Stomach (tissue), 9 donors: Measurements from ENCODE around the gene ACTN4. TPM values are rescaled to one million over a fixed set of nuclear protein-coding genes. Genes with fewer than 3 reads are reported as not detected.

Experiments used
- DNase-seq, 2 donors: peaks; one replicate each; pipeline versions ENCODE4 v3.0.0 to v3.0.0-alpha.2; 2013 to 2019
- H3K27ac ChIP-seq, 5 donors: fragments of 200-600 bp in 4 of 5; sonication (generic) in 4 of 5; one replicate each; pipeline ENCODE4 v1.5.1; 2013 to 2019; ENCODE audit warnings: mild to moderate bottlenecking in 1 of 5, moderate library complexity in 1 of 5
- H3K27me3 ChIP-seq, 3 donors: fragments of 200-600 bp; sonication (generic); one replicate each; pipeline ENCODE4 v1.5.1; 2017 to 2019; ENCODE audit warnings: mixed run types in 1 of 3
- H3K36me3 ChIP-seq, 4 donors: fragments of 200-600 bp; sonication (generic); 1 replicate in 3 of 4; 2 replicates in 1 of 4; pipeline ENCODE4 v1.5.1; 2016 to 2019
- H3K4me1 ChIP-seq, 4 donors: fragments of 200-600 bp; sonication (generic); one replicate each; pipeline ENCODE4 v1.5.1; 2016 to 2019
- H3K4me3 ChIP-seq, 4 donors: fragments of 200-600 bp; sonication (generic) in 3 of 4; one replicate each; pipeline ENCODE4 v1.5.1; 2016 to 2019; ENCODE audit warnings: mild to moderate bottlenecking in 1 of 4
- H3K9me3 ChIP-seq, 4 donors: fragments of 200-600 bp; sonication (generic); one replicate each; pipeline ENCODE4 v1.5.1; 2016 to 2019
- EP300 ChIP-seq: sonication (generic); formaldehyde crosslinking; IDR thresholded peaks from one replicate; pipeline ENCODE4 v1.6.1; 2017; ENCODE audit warnings: antibody characterized with exemption
- POLR2A ChIP-seq, 4 donors: fragments of 450-650 bp; IDR thresholded peaks; one replicate each; pipeline ENCODE4 v1.6.1; 2016; ENCODE audit warnings: antibody characterized with exemption in 4 of 4, control low read depth in 2 of 4, mild to moderate bottlenecking in 1 of 4, moderate library complexity in 1 of 4
- POLR2AphosphoS5 ChIP-seq, 3 donors: sonication (generic); formaldehyde crosslinking; IDR thresholded peaks; one replicate each; pipeline ENCODE4 v1.6.1; 2016; ENCODE audit warnings: antibody characterized with exemption in 3 of 3
- WGBS, 5 donors: extraction: QIAGEN DNeasy Blood & Tissue Kit in 3 of 5; methylation state at CpG; one replicate each; pipeline versions ENCODE4 v1.1.5 to v1.1.7; 2013 to 2018; 5-methylcytosine and 5-hydroxymethylcytosine counted together
- intact Hi-C: fragments of 100-400 bp; cut with DNase I; formaldehyde crosslinking; loops from one replicate; pipeline ENCODE4 v1.15.1; 2023; ENCODE audit warnings: low total_unique reads
- polyA plus RNA-seq, 3 donors: library from polyadenylated mRNA; stranded (reverse); fragments of 200-250 nt; gene quantifications; one replicate each; pipeline ENCODE4 v1.2.3, GENCODE V29; 2013
- total RNA-seq, 5 donors: library from RNA; depleted of rRNA; stranded (reverse); fragments of >200 nt; gene quantifications; one replicate each; pipeline versions ENCODE4 v1.1.0 to v1.2.3, GENCODE V29; 2014 to 2016
- TF ChIP-seq, protein P1 (sequence below), 7 experiments: fragments of 450-650 bp in 4 of 7; fragments of 200-600 bp in 3 of 7; sonication (generic) in 3 of 7; IDR thresholded peaks; one replicate each; pipeline ENCODE4 v1.5.1; 2016 to 2019; ENCODE audit warnings: antibody characterized with exemption in 7 of 7, control low read depth in 2 of 7, mild to moderate bottlenecking in 1 of 7
- donor health status: healthy with polysubstance abuse.
- donor health status: Bipolar disorder and iron deficiency.
- donor health status: healthy.

Gene ACTN4
- total and polyA plus RNA-seq, 8 donors: 55.3 to 343 (median 261) TPM

DNA sequence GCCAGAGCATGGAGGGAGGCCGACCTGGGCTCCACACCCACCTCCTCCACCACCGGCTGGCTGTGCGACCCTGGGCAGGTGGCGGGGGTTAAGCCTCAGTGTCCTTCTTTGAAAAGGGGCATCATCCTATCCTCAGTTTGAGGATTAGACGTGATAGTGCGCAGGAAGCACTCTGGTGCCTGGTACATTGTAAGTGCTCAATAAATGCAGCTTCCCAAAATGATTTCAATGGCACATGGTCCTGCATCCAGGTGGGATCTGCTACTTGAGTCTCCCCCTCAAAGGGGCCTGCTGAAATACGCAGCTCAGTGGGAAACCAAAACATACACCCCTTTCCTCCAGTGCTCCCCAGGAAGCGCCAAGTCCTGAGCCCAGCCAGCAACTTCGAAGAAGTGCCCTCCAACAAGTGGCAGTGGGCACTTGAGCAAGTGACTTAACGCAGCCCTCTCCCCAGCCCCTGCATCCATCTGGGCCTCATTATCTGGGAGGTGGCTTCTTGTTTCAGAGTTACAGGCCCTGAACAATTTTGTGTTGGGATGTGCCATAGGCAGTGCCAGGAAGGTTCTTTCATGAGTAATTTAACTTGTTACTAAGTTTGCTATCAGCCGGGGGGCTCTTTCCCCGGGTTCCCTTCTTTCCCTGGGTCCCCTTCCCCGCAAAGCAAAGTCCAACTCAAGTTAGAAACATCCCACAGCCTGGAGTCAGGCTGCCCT, 17.9 kb downstream of the ACTN4 start:
- Histone ChIP-seq H3K4me3 (no peak overlapping the region), H3K27ac (peak overlapping the region; percentile 58 to 99 (median 96)), H3K9me3 (no peaks in the 10 kb centered on the region), H3K4me1 (peaks cover 98 to 100% (median 100%) of the 10 kb centered on the region in 4 donors), H3K27me3 (no peaks in the 10 kb centered on the region), H3K36me3 (peaks cover 0 to 17% (median 3%) of the 10 kb centered on the region in 4 donors)
- TF ChIP-seq POLR2AphosphoS5 (IDR thresholded peaks at IDR 0.05) (no peak), POLR2A (IDR thresholded peaks at IDR 0.05) (no peak), EP300 (no peak)
- TF ChIP-seq, protein P1, sequence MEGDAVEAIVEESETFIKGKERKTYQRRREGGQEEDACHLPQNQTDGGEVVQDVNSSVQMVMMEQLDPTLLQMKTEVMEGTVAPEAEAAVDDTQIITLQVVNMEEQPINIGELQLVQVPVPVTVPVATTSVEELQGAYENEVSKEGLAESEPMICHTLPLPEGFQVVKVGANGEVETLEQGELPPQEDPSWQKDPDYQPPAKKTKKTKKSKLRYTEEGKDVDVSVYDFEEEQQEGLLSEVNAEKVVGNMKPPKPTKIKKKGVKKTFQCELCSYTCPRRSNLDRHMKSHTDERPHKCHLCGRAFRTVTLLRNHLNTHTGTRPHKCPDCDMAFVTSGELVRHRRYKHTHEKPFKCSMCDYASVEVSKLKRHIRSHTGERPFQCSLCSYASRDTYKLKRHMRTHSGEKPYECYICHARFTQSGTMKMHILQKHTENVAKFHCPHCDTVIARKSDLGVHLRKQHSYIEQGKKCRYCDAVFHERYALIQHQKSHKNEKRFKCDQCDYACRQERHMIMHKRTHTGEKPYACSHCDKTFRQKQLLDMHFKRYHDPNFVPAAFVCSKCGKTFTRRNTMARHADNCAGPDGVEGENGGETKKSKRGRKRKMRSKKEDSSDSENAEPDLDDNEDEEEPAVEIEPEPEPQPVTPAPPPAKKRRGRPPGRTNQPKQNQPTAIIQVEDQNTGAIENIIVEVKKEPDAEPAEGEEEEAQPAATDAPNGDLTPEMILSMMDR (IDR thresholded peaks at IDR 0.05): no peak
- intact Hi-C loops: no loop called here
- 64 to 72% (median 68%) methylated on average over 12 to 13 of the region's 13 CpGs for WGBS, 5 donors
- no peak for DNase-seq

DNA sequence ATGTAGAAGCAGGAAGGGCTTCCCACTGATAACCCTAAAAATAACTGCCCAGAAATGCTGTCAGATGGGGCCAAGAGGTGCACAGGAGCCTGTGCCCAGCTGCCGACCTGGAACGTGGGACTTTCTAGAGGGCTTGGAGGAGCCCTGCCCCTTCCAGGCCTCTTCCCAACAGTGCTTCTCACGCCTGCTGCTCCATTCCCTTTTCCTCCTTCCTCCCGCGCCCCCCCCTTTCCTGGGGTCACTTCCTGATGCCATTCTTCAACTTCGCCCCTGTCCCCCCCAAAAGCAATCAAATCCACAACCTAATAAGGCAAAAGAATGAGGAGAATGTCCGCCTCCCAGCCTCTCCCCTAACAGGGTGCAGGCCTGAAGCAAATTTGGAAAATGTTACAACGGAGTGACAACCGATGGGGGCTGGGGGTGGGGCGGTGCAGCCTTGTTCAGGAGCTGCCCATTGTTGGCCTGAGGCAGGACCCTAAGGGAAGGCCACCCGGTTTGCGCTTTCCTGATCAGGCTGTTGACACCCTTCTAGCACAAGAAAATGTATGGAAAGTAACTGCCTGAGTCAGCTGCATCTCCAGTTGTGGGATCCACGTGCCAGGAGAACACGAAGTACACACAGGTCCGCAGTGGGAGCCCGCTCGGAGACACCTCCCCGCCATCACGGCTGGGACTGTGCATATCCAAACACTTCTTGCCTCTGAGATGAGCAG, 18.7 kb downstream of the ACTN4 start:
- Histone ChIP-seq H3K4me3 (no peak overlapping the region), H3K4me1 (peaks cover 98 to 100% (median 100%) of the 10 kb centered on the region in 4 donors), H3K27ac (peak overlapping the region; percentile 58 to 99 (median 96)), H3K9me3 (no peaks in the 10 kb centered on the region), H3K27me3 (no peaks in the 10 kb centered on the region), H3K36me3 (peaks cover 0 to 10% (median under 1%) of the 10 kb centered on the region in 4 donors)
- intact Hi-C loops: no loop called here
- TF ChIP-seq POLR2AphosphoS5 (IDR thresholded peaks at IDR 0.05) (peak in 2 of 3 donors; percentile 41 to 49), POLR2A (IDR thresholded peaks at IDR 0.05) (no peak)
- 38 to 49% (median 42%) methylated on average over 18 to 19 of the region's 19 CpGs for WGBS, 5 donors
- DNase-seq: peak in 1 of 2 donors; percentile 86

DNA sequence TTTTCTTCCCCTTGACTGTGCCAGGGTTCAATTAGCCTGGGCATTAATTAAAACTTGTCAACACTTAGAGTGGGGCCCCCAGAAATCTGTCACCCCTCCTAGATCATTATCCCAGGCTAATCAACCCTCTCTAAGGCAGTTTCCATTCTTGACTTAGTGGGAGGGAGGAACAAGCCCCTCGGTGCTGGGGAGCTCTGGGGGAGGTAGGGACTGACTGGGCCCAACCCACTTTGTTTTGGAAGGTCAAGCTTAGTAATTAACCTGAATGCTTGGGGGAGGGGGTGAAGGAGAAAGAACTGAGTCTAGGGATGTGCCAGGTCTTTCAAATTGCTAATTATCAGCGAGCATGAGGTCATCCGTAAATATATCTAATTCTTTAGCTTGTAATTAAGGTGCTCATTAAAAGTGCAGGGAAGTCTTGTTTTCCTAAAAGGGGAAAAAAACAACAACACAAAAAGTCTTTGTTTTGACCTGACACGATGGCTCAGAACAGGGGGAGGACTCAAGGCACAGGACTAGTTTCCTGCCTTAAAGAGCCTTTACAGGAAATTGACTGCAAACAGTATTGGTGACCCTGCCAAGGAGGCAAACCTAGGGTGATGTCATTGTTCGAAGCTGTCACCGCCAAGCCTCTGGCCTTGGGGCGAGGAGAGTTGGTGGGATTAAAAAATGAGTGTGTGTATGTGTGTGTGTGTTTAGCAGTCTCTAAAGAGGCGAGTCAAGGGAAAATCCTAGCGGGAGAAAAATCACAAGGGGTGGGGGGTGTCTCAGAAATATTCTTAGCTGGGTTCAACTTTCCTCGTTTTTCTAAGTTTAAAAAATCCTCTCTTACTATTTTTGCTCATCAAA, 19.4 kb downstream of the ACTN4 start:
- TF ChIP-seq POLR2A (IDR thresholded peaks at IDR 0.05) (no peak), POLR2AphosphoS5 (IDR thresholded peaks at IDR 0.05) (peak; percentile 29 to 85 (median 64))
- Histone ChIP-seq H3K4me1 (peaks cover 93 to 100% (median 100%) of the 10 kb centered on the region in 4 donors), H3K9me3 (no peaks in the 10 kb centered on the region), H3K4me3 (no peak overlapping the region), H3K36me3 (peaks cover 0 to 7% (median 0%) of the 10 kb centered on the region in 4 donors), H3K27ac (peak overlapping the region; percentile 58 to 99 (median 96)), H3K27me3 (no peaks in the 10 kb centered on the region)
- WGBS, 5 donors: 27 to 35% (median 30%) methylated on average over 10 of the region's 10 CpGs
- intact Hi-C loops: no loop called here
- peak in 1 of 2 donors; percentile 91 for DNase-seq

DNA sequence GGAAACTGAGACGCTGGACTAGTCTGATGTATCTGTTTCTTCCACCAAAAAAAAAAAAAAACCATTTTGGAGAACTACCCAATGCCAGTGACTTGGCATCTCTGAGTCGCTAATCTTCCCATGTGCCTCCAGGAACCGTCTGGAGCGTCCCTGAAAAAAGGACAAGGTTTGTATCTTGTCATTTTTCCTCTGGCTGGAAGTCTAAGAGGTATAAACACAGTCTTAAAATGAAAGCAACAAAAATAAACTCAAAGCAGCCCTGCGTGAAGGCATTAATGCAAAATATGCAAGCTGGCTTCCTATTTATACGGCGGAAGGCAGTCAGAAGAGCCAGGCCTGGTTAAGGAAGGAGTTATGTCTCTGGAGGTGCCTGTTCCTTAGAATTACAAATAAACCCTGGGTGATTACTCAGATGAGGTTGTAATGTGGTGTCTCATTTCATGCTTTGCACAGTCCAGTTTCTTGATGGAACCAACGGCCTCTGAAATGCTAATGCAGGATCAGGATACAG, 20.3 kb downstream of the ACTN4 start:
- WGBS, 5 donors: 41 to 65% (median 49%) methylated on average over 8 of the region's 8 CpGs
- H3K27ac ChIP-seq: peak overlapping the region in 4 of 5 donors; percentile 95 to 99 (median 98)
- peaks cover 86 to 100% (median 93%) of the 10 kb centered on the region in 4 donors for H3K4me1 ChIP-seq
- H3K36me3 ChIP-seq: peaks cover 0 to 7% (median 0%) of the 10 kb centered on the region in 4 donors
- H3K27me3 ChIP-seq: no peaks in the 10 kb centered on the region
- TF ChIP-seq POLR2A (IDR thresholded peaks at IDR 0.05): no peak
- peak in 1 of 3 donors; percentile 35 for TF ChIP-seq POLR2AphosphoS5 (IDR thresholded peaks at IDR 0.05)
- DNase-seq: no peak
- no peak overlapping the region for H3K4me3 ChIP-seq
- intact Hi-C loops: no loop called here
- no peaks in the 10 kb centered on the region for H3K9me3 ChIP-seq

DNA sequence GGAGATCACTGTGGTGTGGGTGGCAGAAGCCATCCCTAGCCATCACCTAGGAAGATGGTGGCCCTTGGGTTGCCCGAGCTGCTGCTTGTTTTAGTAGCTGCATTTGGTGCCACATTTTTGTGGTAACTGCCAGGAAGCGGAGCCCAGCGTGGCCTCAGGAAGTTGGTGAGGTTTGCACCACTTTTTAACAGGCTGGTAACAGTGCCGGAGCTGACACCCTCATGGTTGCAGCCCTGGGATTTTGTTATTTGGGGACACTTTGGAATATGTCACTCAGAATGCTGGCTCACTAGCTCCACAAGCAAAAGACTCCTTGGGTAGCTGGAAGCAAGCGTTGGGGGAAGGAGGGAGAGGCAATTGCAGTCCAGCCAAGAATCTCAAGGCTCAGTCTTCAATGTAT, 22.1 kb downstream of the ACTN4 start:
- DNase-seq: no peak
- Histone ChIP-seq H3K9me3 (no peaks in the 10 kb centered on the region), H3K27ac (peak overlapping the region; percentile 26 to 99 (median 96)), H3K4me1 (peaks cover 74 to 95% (median 80%) of the 10 kb centered on the region in 4 donors), H3K4me3 (no peak overlapping the region), H3K36me3 (peaks cover 0 to 7% (median 0%) of the 10 kb centered on the region in 4 donors), H3K27me3 (no peaks in the 10 kb centered on the region)
- intact Hi-C loops: no loop called here
- no peak for TF ChIP-seq EP300
- TF ChIP-seq, protein P1 (IDR thresholded peaks at IDR 0.05): no peak
- TF ChIP-seq POLR2AphosphoS5 (IDR thresholded peaks at IDR 0.05): no peak
- TF ChIP-seq POLR2A (IDR thresholded peaks at IDR 0.05): no peak
- 54 to 73% (median 61%) methylated on average over 4 to 5 of the region's 5 CpGs for WGBS, 5 donors
